HG02870 (cell line): ENCODE measurements around the gene NLRC5.
"Not testable (repeated sequence)": the region's sequence is repeated elsewhere in the genome, so short reads cannot be mapped to it uniquely, and the experiment has no call there.

Source experiments
- ATAC-seq: cut with Tn5 transposase; IDR thresholded peaks from one replicate; pipeline ENCODE4 v1.9.1; 2021; ENCODE audit warnings: mild to moderate bottlenecking, moderate library complexity; ENCODE audit not compliant: unreplicated experiment

The NLRC5 gene

DNA sequence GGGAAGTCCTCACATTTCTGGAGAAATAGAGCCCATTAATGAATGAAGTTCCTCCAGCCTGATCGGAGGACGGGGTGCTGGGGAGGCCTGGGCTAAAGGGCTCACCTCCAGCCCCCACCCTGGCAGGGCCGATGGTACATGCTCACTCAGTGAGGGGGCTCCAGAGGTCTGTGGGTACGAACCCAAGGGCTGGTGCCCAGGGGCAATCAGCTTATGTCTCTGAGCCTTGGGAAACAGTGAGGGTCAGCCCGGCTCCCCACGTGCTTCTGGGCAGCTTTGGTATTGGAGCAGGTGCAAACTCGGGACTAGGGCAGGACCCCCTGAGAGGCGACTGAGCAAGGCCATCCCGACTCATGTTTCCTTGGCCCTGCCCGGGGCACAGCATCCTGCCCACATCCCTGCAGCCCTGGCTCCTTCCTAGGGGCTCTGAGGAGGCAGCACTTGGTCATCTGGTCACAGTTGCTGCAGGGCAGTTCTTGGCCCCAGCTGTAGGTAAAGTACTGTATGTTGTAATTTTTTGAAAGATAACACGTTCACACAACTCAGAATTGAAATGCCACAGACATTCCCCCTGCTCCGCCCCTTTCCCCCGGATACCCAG is 28.6 kb upstream of the NLRC5 start:
- ATAC-seq = no peak

DNA sequence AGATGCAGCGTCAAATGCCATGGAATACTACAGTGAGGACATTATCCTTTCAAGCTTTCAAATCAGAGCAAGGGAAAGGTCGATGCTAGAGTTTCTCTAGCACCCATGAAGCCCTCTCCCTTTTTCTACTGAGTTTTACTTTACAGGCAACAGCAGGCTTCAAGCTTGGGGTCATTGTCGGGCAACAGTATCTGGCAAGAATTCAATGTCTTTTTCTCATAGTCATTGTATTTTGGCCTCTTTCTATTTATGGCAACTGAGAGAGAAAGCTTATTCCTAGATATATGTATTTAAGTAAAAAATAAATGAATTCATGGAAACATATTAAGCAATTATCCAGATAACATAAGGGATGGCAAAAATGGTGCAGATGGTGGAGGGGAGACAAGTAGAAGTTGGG is 28.0 kb upstream of the NLRC5 start:
- no peak for ATAC-seq

DNA sequence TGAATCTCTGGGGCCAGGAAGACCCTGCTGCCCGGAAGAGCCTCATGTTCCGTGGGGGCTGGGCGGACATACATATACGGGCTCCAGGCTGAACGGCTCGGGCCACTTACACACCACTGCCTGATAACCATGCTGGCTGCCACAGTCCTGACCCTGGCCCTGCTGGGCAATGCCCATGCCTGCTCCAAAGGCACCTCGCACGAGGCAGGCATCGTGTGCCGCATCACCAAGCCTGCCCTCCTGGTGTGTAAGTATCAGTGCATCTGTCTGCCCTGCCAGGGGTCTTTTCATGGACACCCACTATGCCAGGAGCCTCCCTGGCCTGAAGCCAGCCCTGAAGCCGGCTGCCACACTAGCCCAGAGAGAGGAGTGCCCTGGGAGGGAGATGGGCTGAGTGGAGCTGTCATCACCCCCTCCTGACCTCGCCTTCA is 27.5 kb upstream of the NLRC5 start, which contains the start of gene CETP:
CETP (plus strand) TSS at position 100 of the 431 bp plus-strand sequence; CDS start at position 130, 30 bp downstream.
- no peak for ATAC-seq

DNA sequence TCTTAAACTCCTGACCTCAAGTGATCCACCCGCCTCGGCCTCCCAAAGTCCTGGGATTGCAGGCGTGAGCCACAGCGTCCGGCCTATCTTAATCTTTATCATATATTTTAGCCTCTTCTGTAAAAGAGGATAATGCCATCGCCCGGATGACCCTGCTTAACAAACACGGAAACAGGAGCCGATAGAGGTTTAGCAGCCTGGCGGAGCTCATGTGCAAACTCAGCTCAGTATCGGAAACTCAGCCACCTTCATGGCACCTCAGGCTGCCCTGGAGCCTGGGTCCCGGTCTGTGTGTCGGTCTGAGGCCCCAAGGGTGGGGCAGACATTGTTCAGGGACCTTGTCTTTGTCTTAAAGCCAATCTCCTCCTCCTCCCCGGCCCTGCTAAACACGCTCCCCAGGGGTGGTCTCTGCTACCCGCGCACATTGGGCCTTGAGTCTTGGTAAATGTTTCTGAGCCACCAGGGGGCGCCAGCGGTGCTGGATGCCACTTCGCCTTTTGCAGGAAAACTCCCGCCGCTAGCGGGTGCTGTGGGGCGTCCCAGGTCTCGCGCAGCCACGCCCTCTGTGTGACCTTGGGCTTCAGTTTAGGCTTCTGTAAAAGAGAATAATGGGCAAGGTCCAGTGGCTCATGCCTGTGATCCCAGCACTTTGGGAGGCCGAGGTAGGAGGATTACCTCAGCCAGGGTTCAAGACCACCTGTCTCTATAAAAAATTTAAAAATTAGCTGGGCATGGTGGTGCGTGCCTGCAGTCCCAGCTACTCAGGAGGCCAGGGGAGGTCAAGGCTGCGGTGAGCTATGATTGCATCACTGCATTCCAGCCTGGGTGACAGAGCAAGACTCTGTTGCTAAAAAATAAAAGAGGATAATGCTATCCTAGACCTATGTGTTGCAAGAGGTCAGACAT is 24.9 kb upstream of the NLRC5 start:
- ATAC-seq = no peak

DNA sequence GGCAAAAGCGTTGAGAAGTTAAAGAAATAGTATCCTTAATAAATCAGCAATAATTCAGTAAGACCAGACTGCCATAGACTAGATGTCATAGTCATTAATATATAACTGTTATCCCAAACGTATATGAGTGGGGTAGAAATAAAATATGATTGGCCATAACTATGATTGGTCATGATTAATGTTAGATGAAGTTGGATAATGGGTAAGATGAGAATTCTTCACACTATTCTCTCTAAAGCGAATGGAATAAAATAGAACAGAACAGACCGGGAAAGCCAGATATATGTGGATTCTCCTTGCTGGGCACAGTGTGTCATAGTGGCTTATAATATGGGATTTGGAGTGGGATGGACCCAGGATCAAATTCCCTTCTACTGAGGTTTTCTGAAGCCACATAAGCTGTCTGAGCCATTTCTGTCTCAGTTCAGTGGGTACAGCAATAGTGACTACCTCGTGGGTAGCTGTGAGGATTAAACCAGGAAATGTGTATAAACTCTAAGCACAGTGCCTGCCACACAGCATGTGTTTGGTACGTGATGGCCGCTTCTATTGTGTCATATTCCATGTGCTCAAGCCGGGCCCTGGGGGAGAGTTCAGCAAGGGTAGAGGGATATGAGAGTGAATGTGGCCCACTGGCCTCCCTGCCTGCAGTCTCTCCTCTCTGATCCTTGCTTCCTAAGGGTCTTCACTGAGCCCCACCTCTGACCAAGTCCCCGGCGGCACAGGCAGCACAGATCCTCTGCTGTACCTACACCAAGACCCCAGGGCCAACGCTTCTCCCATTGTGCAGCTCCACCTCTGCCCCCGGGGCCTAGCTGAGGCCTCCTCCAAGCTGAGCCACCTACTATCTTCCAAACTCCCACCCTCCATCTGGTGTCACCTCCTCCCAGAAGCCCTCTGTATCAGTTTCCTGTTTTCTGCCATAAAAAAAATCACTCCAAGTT is 23.9 kb upstream of the NLRC5 start:
- ATAC-seq = no peak

DNA sequence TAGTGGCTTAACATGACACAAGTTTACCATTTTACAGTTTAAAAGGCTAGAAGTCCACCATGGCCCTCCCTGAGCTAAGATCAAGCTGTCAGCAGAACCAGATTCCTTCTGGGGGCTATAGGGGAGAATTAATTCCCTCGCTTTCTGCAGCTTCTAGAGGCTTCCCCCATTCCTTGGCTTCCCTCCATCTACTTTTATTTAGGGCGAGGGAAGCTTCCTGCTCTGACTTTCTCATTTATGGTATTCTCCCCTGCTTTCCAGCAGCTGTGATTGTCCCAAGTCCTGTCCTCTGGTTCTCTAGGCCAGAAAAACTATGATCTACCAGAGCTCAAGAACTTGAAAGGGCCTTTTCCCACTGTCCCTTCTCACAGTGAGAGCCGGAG is 23.3 kb upstream of the NLRC5 start:
- ATAC-seq = no peak

DNA sequence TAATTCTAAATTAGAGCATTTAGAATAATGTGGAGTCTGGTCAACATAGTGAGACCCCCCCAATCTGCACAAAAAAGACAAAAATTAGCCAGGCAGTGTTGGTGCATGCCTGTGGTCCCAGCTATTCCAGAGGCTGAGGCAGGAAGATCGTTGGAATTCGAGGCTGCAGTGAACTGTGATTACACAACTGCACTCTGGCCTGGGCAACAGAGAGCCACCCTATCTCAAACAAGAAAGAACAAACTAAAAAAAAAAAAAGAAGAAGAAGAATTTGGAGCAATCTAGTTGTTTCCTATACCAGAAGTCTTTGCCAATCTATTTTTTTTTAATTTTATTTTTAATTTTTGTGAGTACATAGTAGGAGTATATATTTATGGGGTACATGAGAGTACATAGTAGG is 21.6 kb upstream of the NLRC5 start:
- no peak for ATAC-seq

DNA sequence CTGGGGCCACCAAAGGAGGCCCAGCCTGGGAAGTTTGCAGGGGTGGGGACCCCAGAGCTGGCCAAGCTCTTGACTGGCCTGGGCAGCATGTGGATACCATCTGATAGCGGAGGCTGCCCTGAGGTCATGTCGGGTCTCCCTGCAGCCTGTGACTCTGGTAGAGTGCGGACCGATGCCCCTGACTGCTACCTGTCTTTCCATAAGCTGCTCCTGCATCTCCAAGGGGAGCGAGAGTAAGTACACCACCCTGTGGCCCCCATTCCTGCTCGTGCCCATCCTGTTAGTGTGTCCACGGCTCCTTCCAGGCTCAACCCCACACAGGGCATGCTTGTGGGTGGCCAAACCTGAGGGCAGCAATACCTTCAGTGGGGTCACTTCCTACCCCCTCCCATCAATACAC is 19.6 kb upstream of the NLRC5 start:
- no peak for ATAC-seq

DNA sequence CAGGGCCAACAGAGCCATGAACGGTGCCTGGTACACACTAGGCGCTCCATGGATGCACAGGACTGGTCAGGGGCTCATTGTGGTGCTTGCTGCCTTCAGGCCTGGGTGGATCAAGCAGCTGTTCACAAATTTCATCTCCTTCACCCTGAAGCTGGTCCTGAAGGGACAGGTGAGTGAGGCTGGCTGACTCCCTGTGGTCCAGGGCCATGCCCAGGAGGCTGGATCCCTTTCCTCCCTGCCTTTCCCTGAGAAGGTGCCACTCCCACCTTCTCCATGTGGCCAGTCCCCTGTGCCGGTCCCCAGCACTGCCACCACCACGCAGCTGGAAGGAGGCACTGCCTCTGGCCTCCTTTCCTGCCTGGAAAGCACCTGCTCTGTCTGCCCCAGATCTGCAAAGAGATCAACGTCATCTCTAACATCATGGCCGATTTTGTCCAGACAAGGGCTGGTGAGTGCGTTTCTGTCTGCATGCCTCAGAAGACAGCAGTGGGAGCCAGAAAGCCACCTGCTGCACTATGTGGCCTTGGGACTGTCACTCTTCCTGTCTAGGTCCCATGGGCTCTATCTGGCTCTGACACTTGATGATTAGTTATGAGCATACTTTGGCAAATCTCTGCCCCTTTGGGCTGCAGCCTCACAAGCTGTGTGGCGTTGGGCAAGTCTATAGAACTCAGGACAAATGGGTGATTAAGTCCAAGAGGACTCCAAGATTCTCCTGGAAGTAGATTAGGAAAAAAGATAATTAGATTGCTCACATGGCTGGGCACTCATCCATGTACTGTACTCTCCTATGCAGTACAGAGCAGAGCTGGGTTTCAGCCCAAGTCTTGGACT is 18.2 kb upstream of the NLRC5 start:
- peak; percentile 65 for ATAC-seq

DNA sequence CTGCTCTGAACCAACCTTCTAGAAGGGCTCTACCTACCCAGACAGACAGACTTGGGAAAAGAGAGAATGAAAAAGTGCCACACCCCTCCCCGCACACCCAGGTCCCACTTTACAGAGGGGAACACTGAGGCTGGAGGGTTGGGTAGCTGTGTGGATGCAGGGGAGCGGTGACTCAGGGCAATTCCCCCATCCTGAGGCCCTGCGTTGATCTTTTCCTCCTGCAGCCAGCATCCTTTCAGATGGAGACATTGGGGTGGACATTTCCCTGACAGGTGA is 17.7 kb upstream of the NLRC5 start:
- no peak for ATAC-seq

DNA sequence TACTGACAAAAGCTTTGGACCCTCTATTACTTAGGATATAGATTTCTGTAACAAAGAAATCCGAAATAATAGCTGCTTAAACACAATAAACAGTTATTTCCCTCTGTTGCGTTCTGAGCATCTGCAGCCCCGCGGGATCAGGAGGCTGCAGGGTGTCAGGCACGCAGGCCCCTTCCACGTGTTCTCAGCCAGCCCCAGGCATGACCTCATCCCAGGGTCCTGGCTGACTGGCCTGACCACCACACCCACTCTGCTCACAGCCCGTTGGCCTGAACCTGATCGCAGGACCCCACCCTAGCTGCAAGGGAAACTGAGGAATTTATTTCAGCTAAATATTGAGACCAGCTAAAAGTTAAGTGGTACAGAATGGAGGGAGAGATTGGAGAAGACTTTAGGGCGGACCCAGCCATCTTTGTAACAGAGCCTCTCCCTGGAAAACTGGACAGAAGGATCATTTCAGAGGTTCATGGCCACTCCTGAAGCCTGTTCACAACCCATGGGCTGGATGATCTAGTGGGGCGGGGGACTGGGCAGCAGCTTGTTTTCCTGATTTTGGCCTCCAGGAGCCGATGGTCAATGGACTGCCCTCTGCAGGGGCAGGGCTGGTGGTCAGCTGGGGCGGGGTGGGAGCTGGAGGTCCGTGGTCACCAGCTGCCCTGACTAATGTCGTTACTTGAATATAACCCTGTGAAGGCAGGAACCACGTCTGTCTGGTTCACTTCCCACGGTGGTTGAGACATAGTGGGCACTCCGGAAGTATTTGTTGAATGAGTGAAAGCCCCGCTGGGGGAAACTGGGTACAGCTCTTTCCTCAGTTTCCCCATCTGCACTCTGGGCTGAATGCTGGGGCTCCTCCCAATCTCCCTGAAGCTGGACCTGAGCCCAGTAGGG is 16.7 kb upstream of the NLRC5 start:
- no peak for ATAC-seq

DNA sequence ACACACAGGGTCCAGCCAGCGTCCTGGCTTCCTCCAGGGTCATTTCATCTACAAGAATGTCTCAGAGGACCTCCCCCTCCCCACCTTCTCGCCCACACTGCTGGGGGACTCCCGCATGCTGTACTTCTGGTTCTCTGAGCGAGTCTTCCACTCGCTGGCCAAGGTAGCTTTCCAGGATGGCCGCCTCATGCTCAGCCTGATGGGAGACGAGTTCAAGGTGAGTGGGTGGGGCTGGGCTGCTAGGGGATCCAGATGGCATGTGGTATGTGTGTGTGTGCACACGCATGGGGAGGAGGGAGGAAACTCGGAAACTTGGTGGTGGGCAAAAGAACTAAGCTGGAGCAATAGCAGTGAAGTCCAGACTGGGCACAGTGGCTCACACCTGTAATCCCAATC is 16.1 kb upstream of the NLRC5 start:
- ATAC-seq = no peak

DNA sequence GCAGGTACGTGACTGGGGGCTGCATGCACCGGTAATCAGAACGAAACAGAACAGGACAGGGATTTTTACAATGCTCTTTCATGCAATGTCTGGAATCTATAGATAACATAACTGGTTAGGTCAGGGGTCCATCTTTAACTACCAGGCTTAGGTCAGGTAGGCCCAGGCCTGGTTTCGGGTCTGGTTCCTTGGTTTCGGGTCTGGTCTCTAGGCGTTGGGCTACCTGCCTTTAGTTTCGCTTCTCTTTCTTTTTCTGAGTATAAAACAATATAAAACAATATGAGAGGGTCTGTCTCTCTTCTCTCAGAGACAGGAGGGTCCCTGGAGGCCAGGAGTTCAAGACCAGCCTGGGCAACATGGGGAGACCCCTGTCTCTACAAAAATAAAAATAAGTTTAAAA is 15.5 kb upstream of the NLRC5 start:
- not testable (repeated sequence) for ATAC-seq

DNA sequence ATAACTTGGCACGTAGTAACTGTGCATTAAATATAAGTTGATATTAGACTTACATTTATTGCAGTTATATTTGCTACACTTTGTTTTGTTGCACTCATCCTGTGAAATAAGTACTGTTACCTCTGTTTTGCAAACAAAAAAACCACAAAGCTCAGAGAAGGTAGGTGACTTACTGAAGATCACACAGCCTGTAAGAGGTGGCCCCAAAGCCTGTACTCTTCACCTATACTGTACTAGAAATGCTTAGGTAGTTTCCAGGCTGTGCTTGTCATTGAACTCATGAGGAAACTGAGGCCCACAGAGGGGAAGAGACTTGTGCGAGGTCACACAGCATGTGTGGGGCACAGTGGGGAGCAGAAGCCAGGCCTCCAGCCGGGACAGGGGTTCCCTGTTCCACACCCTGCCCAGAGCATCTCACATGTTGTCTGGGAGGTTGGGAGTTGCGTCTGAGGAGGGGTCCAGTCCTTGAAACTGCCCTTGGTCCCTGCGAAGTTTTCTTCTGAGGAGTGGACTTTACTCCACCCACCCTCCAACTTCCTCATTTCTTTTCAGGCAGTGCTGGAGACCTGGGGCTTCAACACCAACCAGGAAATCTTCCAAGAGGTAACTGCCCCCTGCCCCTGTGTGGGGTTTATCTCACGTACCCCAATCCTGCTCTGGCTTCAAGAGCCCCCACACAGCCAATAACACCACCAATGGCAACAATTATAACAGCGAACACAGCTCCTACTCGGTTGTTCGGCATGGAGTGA is 14.6 kb upstream of the NLRC5 start:
- ATAC-seq = no peak

DNA sequence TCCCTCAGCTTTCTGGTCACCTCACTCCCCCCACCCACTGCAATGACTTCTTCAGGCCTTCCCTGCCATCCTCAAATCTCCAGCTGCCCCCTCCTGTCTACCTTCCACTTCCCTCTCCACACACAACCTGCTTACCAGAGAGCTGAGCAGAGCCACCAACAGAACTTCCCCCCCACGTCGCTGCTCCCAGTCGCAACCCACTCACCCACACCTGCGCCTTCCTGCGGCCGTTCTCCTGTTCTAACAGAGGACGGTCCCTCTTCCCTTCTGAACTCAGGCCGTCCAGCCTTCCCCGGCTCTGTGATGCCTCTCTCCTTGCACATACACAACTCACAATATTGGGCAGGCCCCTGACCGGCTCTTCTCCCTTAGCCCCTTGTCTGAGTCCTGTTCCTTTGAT is 13.6 kb upstream of the NLRC5 start:
- no peak for ATAC-seq

DNA sequence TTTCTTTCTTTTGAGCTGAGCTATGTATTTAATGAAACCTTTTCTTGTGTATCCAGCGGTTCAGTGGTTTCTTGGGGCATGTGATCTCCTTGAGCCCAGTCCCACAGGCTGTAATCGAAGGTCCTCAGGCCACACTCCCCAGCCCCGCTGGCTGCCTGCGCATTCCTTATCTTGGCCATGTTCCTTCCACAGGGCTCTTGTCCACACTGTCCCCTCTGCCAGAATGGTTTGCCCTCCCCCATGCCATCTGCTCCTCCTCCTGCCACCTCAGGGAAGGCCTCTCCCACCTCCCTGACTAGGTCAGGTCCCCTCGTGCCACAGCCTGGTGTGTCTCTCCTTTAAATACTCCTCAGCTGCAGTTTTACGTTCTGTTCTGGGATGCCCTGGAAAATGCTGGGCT is 12.1 kb upstream of the NLRC5 start:
- ATAC-seq = no peak

DNA sequence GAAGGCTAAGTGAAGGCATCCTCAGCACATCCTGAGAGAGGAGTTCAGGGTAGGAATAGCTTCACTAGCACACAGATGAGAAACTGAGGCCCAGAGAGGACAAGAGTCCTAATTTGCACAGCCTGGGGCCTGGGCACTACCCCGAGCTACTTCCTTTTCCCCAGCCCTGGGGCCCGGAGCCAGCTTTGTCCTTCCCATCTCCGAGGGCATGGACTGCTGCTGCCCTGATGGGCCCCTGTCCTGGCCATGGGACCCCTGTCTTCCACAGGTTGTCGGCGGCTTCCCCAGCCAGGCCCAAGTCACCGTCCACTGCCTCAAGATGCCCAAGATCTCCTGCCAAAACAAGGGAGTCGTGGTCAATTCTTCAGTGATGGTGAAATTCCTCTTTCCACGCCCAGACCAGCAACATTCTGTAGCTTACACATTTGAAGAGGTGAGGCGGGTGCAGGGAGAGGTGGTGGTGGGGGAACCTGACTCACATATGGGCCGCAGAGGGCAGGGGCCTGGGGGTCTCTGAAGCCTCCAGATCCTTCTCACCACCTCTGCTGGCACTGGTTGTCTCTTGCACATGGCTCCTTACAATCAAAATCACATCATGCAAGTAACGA is 11.4 kb upstream of the NLRC5 start:
- no peak for ATAC-seq

DNA sequence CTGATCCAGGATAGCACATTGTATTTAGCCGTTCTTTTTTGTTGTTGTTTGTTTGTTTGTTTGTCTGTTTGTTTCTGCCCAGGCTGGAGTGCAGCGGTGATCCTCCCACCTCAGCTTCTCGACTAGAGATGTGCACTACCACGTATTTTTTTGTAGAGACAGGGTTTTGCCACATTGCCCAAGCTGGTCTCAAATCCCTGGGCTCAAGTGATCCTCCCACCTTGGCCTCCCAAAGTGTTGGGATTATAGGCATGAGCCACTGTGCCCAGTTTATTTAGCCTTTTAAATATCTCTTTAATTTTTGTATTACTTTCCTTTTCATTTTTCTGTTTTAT is 9.2 kb upstream of the NLRC5 start:
- ATAC-seq = no peak
